ENCODE measurements around the gene GAK. TPM values are rescaled to one million over a fixed set of nuclear protein-coding genes. Genes with fewer than 3 reads are reported as not detected.

The GAK gene
- total and polyA plus RNA-seq, 2 donors from 2014 or later, result 92.0 to 124 TPM

- no peak for FAIRE-seq
- H3K9ac ChIP-seq (ENCODE audit: low read length in 3 of 3), result no peak overlapping the region
- DNase-seq, result peak in 1 of 5 donors; percentile 72
- H3K27ac ChIP-seq (ENCODE audit: low read depth in 2 of 2, low read length in 2 of 2), result no peak overlapping the region
- no peak for TF ChIP-seq CTCF (IDR thresholded peaks at IDR 0.05; ENCODE audit: borderline replicate concordance, extremely low read depth, insufficient read depth)
- H3K27me3 ChIP-seq (ENCODE audit: control insufficient read depth, insufficient read depth, low read length), result no peaks in the 10 kb centered on the region
- no peaks in the 10 kb centered on the region for H3K36me3 ChIP-seq (ENCODE audit: control insufficient read depth in 2 of 3, insufficient read depth in 3 of 3, low read length in 3 of 3)
- no peaks in the 10 kb centered on the region for H3K9me3 ChIP-seq (ENCODE audit: control insufficient read depth in 2 of 3, insufficient read depth in 1 of 3, low read length in 3 of 3)
- intact Hi-C loops (cut with DNase I), result no loop called here
- no peak overlapping the region for H3K4me3 ChIP-seq (ENCODE audit: low read length in 3 of 3)
- peaks cover 0 to 19% (median 5%) of the 10 kb centered on the region in 3 donors for H3K4me1 ChIP-seq (ENCODE audit: control insufficient read depth in 2 of 3, insufficient read depth in 2 of 3, low read depth in 1 of 3, low read length in 3 of 3)
These were observed 36.7 kb upstream of the GAK start for GRCh38 chr4:968621-969394.

GRCh38 chr4:968221-968620 lies 36.1 kb upstream of the GAK start:
- Histone ChIP-seq H3K4me3 (ENCODE audit: low read length in 3 of 3) (no peak overlapping the region), H3K9ac (ENCODE audit: low read length in 3 of 3) (no peak overlapping the region), H3K36me3 (ENCODE audit: control insufficient read depth in 2 of 3, insufficient read depth in 3 of 3, low read length in 3 of 3) (no peaks in the 10 kb centered on the region), H3K4me1 (ENCODE audit: control insufficient read depth in 2 of 3, insufficient read depth in 2 of 3, low read depth in 1 of 3, low read length in 3 of 3) (peaks cover 0 to 19% (median 5%) of the 10 kb centered on the region in 3 donors), H3K9me3 (ENCODE audit: control insufficient read depth in 2 of 3, insufficient read depth in 1 of 3, low read length in 3 of 3) (no peaks in the 10 kb centered on the region), H3K27ac (ENCODE audit: low read depth in 2 of 2, low read length in 2 of 2) (no peak overlapping the region), H3K27me3 (ENCODE audit: control insufficient read depth, insufficient read depth, low read length) (no peaks in the 10 kb centered on the region)
- TF ChIP-seq CTCF (IDR thresholded peaks at IDR 0.05; ENCODE audit: borderline replicate concordance, extremely low read depth, insufficient read depth), result no peak
- peak in 4 of 5 donors; percentile 41 to 75 (median 62) for DNase-seq
- intact Hi-C loops (cut with DNase I), result no loop called here
- FAIRE-seq, result no peak

GRCh38 chr4:967113-968104 lies 35.3 kb upstream of the GAK start:
- peak; percentile 28 to 78 (median 49) for DNase-seq
- no peak for FAIRE-seq
- Histone ChIP-seq H3K36me3 (ENCODE audit: control insufficient read depth in 2 of 3, insufficient read depth in 3 of 3, low read length in 3 of 3) (no peaks in the 10 kb centered on the region), H3K4me3 (ENCODE audit: low read length in 3 of 3) (no peak overlapping the region), H3K9ac (ENCODE audit: low read length in 3 of 3) (no peak overlapping the region), H3K27me3 (ENCODE audit: control insufficient read depth, insufficient read depth, low read length) (no peaks in the 10 kb centered on the region), H3K27ac (ENCODE audit: low read depth in 2 of 2, low read length in 2 of 2) (no peak overlapping the region), H3K4me1 (ENCODE audit: control insufficient read depth in 2 of 3, insufficient read depth in 2 of 3, low read depth in 1 of 3, low read length in 3 of 3) (peaks cover 0 to 15% (median 5%) of the 10 kb centered on the region in 3 donors), H3K9me3 (ENCODE audit: control insufficient read depth in 2 of 3, insufficient read depth in 1 of 3, low read length in 3 of 3) (no peaks in the 10 kb centered on the region)
- intact Hi-C loops (cut with DNase I), result no loop called here
- TF ChIP-seq CTCF (IDR thresholded peaks at IDR 0.05; ENCODE audit: borderline replicate concordance, extremely low read depth, insufficient read depth), result no peak
